HEK293T (cell line): ENCODE data around the gene CTIF.

ENCODE experiments used
- CTCF ChIA-PET: fragments of 350-600 bp; formaldehyde crosslinking; extraction: SDS; loops from one replicate; lab custom pipeline; 2021; ENCODE audit warnings: antibody characterized with exemption, inconsistent platforms; lab: Yijun Ruan, JAX
- POLR2A ChIA-PET: fragments of 350-600 bp; formaldehyde crosslinking; extraction: SDS; loops from one replicate; lab custom pipeline; 2020; ENCODE audit warnings: antibody characterized with exemption, inconsistent platforms; lab: Yijun Ruan, JAX
- DNase-seq: peaks from one replicate; pipeline ENCODE4 v3.0.0; 2012; ENCODE audit warnings: mixed read lengths; ENCODE audit errors: extremely low spot score
- ARNT ChIP-seq: fragments of 450-650 bp; IDR thresholded peaks from 2 replicates; pipeline ENCODE4 v1.6.1; 2017; ENCODE audit warnings: mild to moderate bottlenecking
- BHLHE40 ChIP-seq: fragments of 450-650 bp; IDR thresholded peaks from 2 replicates; pipeline ENCODE4 v1.6.1; 2016; ENCODE audit warnings: mild to moderate bottlenecking, moderate library complexity, borderline replicate concordance
- CTBP1 ChIP-seq: fragments of 450-650 bp; IDR thresholded peaks from 2 replicates; pipeline ENCODE4 v1.6.1; 2016; ENCODE audit warnings: borderline replicate concordance
- ELF4 ChIP-seq: fragments of 450-650 bp; IDR thresholded peaks from 2 replicates; pipeline ENCODE4 v1.6.1; 2017; ENCODE audit warnings: antibody characterized with exemption
- FOXA1 ChIP-seq: fragments of 450-650 bp; IDR thresholded peaks from 2 replicates; pipeline ENCODE4 v1.6.1; 2016; ENCODE audit warnings: mild to moderate bottlenecking
- FOXK2 ChIP-seq: fragments of 450-650 bp; IDR thresholded peaks from 2 replicates; pipeline ENCODE4 v1.6.1; 2016; ENCODE audit warnings: mild to moderate bottlenecking
- FOXM1 ChIP-seq: fragments of 450-650 bp; IDR thresholded peaks from 2 replicates; pipeline ENCODE4 v1.6.1; 2017; ENCODE audit warnings: mild to moderate bottlenecking, borderline replicate concordance
- HDGF ChIP-seq: fragments of 450-650 bp; IDR thresholded peaks from 2 replicates; pipeline ENCODE4 v1.6.1; 2017; ENCODE audit warnings: antibody characterized with exemption, borderline replicate concordance
- L3MBTL2 ChIP-seq: fragments of 450-650 bp; conservative IDR thresholded peaks from 2 replicates; pipeline ENCODE4 v1.6.1; 2016; ENCODE audit warnings: mild to moderate bottlenecking
- LEF1 ChIP-seq: fragments of 450-650 bp; IDR thresholded peaks from 2 replicates; pipeline ENCODE4 v1.6.1; 2017; ENCODE audit warnings: mild to moderate bottlenecking, borderline replicate concordance
- NFRKB ChIP-seq: fragments of 450-650 bp; IDR thresholded peaks from 2 replicates; pipeline ENCODE4 v1.6.1; 2016; ENCODE audit warnings: mild to moderate bottlenecking, moderate library complexity
- SP1 ChIP-seq: fragments of 450-650 bp; IDR thresholded peaks from 2 replicates; pipeline ENCODE4 v1.6.1; 2017
- SUZ12 ChIP-seq: fragments of 450-650 bp; IDR thresholded peaks from 2 replicates; pipeline ENCODE4 v1.6.1; 2016; ENCODE audit warnings: mild to moderate bottlenecking
- TARDBP ChIP-seq: fragments of 450-650 bp; IDR thresholded peaks from 2 replicates; pipeline ENCODE4 v1.6.1; 2016
- ZNF384 ChIP-seq: fragments of 450-650 bp; IDR thresholded peaks from 2 replicates; pipeline ENCODE4 v1.6.1; 2016
- TF ChIP-seq, protein P1 (sequence below): fragments of 450-650 bp; IDR thresholded peaks from 2 replicates; pipeline ENCODE4 v1.6.1; 2016

CTIF gene

DNA sequence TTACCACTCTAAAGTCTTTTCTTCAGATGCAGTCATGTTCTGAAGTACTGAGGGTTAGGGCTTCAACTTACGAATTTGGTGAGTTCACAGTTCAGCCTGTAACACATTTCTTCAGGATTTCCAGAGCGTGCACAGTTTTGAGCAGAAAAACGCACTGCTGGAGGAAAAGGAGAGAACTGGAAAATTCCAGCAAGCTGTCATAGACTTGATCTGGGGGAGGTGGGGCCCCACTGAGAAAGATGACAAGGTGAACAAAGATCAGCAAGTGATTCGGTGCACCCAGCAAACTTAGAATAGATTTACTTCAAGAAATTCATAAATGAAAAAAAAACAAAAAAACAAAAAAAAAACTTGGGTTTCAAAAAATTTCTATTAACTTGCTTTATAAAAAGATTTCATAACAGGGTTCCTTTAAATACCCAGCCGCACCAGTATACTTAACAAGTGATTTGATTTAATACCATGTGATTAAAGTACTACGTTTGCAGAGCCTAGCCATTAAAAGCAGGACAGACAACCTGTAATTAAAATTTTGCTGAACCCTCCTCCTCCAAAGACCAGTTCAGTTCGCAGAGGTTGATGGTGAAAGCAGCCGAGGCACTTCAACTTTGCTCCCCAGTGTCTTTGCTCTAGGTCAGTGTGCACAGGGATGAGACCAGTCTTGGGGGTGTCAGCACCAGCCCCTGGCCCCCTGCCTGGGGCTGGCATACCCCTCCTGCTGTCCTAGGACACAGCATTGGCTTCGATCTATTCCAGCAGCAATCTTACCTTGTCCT, 30.5 kb downstream of the CTIF start:
- POLR2A ChIA-PET, result no interaction called here
- no peak for TF ChIP-seq L3MBTL2
- no peak for TF ChIP-seq ELF4
- no peak for TF ChIP-seq SP1
- TF ChIP-seq TARDBP, result no peak
- TF ChIP-seq, protein P1, sequence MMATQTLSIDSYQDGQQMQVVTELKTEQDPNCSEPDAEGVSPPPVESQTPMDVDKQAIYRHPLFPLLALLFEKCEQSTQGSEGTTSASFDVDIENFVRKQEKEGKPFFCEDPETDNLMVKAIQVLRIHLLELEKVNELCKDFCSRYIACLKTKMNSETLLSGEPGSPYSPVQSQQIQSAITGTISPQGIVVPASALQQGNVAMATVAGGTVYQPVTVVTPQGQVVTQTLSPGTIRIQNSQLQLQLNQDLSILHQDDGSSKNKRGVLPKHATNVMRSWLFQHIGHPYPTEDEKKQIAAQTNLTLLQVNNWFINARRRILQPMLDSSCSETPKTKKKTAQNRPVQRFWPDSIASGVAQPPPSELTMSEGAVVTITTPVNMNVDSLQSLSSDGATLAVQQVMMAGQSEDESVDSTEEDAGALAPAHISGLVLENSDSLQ, result no peak
- no peak for DNase-seq
- CTCF ChIA-PET, result no interaction called here

DNA sequence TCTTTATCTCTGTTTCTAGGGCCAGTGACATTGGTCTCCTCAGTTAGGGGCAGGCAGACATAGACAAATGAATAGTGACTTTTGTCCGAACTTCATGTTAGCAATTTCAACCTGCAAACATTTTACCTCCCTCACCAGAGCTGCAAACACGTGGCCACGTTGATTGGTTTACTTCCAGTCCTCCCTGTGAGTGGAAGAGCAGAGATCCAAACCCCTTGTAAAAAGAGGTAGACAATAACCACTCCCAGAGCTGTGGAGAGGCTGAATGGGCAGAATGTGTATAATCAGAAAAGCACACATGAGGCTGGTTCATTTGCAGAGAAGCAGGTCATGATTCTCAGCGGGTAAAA, 31.1 kb downstream of the CTIF start:
- ChIA-PET POLR2A (no interaction called here), CTCF (no interaction called here)
- DNase-seq, result no peak
- TF ChIP-seq NFRKB, result no peak
- no peak for TF ChIP-seq FOXK2
- no peak for TF ChIP-seq LEF1
- no peak for TF ChIP-seq CTBP1
- no peak for TF ChIP-seq ARNT
- TF ChIP-seq FOXM1, result no peak
- TF ChIP-seq, protein P1, result no peak
- TF ChIP-seq SP1, result no peak
- no peak for TF ChIP-seq ZNF384
- no peak for TF ChIP-seq FOXA1

DNA sequence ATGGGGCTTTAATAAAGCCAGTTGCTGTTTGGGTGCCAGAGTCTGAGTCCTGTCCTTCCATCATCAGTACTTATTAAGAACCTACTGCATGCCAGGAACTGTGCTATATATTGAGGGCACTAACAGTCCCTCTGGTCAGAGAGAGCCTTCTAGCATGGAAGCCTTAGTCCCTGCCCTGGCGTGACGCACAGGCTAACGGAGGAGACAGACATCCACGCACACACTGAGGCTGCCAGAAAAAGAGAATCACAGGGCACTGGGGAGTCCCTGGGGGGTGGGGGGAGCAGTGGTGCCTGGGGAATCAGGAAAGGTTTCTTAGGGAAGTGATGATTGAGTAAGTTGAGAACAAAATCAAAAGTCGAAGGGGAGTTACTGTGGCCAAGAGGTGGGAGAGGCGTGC, 31.5 kb downstream of the CTIF start:
- no peak for DNase-seq
- ChIA-PET POLR2A (no interaction called here), CTCF (no interaction called here)
- TF ChIP-seq TARDBP (no peak), HDGF (no peak), CTBP1 (no peak), NFRKB (no peak), FOXK2 (no peak), BHLHE40 (no peak), ZNF384 (no peak), SUZ12 (no peak), ARNT (no peak), L3MBTL2 (no peak), FOXM1 (no peak), SP1 (no peak), ELF4 (no peak), LEF1 (no peak)
- TF ChIP-seq, protein P1, result no peak

DNA sequence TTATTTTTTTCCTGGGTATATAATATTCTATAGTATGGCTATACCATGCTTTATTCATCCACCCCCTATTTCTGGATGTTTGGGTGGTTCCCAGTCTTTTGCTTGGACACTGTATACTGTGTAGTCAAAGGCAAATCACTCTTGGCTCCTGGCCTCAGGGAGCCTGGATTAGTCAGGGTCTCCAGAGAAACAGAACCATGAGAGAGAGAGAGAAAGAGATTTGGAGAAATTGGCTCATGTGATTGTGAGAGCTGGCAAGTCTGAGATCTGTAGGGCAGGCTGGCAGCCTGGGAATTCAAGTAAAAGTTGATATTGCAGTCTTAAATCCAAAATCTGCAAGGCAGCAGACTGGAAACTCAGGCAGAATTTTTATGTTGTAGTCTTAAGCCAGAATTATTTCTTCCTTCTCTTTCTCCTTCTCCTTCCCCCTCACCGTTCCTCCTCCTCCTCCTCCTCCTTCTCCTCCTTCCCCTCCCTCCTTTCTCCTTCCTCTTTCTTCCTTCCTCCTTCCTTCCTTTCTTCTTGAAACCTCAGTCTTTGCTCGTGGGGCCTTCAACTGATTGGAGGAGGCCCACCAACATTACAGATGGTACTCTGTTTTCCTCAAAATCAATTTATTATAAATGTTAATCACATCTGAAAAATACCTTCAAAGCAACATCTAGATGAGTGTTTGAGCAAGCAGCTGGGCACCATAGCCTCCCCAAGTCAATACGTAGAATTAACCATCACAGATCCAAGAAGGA, 33.0 kb downstream of the CTIF start:
- no peak for DNase-seq
- TF ChIP-seq L3MBTL2 (no peak), BHLHE40 (no peak), FOXK2 (no peak), CTBP1 (no peak), SP1 (no peak), FOXA1 (no peak), LEF1 (no peak), NFRKB (no peak), ZNF384 (no peak), SUZ12 (no peak), ELF4 (no peak)
- ChIA-PET POLR2A (no interaction called here), CTCF (interaction anchor here (0.7 kb wide), 1 partner anchor 19 kb away, joined by 3 read pairs; no protein-coding TSS in a partner anchor)

DNA sequence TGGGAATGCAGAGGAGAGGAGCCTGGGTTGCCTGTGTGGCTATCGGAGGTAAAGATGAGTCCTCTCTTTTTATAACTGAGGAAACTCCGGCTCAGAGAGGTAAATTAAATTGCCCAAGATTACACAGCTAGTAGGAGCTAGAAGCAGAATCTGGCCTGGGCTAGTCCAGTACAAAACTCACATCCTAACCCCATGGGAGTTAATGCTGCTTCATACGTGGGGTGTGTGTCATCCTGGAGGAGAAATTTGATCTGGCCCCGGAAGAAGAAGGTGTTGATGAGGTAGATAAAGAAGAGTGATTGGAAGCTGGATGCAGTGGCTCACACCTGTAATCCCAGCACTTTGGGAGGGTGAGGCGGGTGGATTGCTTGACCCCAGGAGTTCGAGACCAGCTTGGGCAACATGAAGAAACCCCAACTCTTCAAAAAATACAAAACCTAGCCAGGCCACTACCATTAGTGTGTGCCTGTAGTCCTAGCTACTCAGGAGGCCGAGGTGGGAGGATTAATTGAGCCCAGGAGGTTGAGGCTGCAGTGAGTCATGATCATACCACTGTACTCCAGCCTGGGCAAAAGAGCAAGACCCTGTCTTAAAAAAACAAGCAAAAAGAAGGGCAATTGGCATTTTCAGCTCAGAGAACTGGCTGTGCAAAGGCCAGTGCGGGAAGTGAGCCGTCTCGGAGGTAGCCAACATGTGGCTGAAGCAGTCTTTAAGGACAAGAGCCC, 33.7 kb downstream of the CTIF start:
- no peak for DNase-seq
- POLR2A ChIA-PET, result no interaction called here
- TF ChIP-seq FOXA1 (no peak), SUZ12 (no peak), ARNT (no peak), SP1 (no peak), ELF4 (no peak), HDGF (no peak), ZNF384 (no peak), BHLHE40 (no peak), NFRKB (no peak), TARDBP (no peak), L3MBTL2 (no peak), FOXK2 (no peak), CTBP1 (no peak), FOXM1 (no peak), LEF1 (no peak)
- TF ChIP-seq, protein P1, result no peak
- CTCF ChIA-PET, result no interaction called here
